ENCODE data around the gene ALPP. TPM values are rescaled to one million over a fixed set of nuclear protein-coding genes. Genes with fewer than 3 reads are reported as not detected.
"Not testable (repeated sequence)": the region's sequence is repeated elsewhere in the genome, so short reads cannot be mapped to it uniquely, and the experiment has no call there.

Gene ALPP
- total and polyA plus RNA-seq, 2 of the 13 experiments (the other 11 are each of a cell fraction or from before 2014, with no cell fraction given) = not detected

GRCh38 chr2:232394431-232394830, 15.9 kb downstream of the ALPP start:
- BruUV-seq (replicated peaks); intact Hi-C loops (cut with micrococcal nuclease; ENCODE audit: unreplicated experiment); H3K4me3 ChIP-seq (replicated peaks in 1 of 3; ENCODE audit: insufficient read depth in 1 of 3, low read depth in 2 of 3, low read length in 3 of 3); DNase-seq (ENCODE audit: low spot score); in situ Hi-C loops (cut with HindIII; ENCODE audit: extremely low pct_ligation_motif_present, low pct_unique_long_range_greater_than_20kb); H2AFZ ChIP-seq (ENCODE audit: low read length); H3K4me1 ChIP-seq (ENCODE audit: insufficient read depth, low read length); H4K20me1 ChIP-seq (ENCODE audit: insufficient read depth, low read length); H3K79me2 ChIP-seq (ENCODE audit: insufficient read depth, low read length); FAIRE-seq; H3K36me3 ChIP-seq (replicated peaks in 1 of 2; ENCODE audit: control insufficient read depth in 1 of 2, insufficient read depth in 2 of 2, low read length in 2 of 2); H3K9ac ChIP-seq (ENCODE audit: insufficient read depth, low read depth, low read length); CTCF ChIA-PET (ENCODE audit: low intra/inter-chr PET ratio, low total read pairs); H3K27ac ChIP-seq (ENCODE audit: extremely low read length, insufficient read depth, low read length); H3K4me2 ChIP-seq (ENCODE audit: low read depth, low read length); POLR2A ChIA-PET; H3K9me3 ChIP-seq (ENCODE audit: low read length); ATAC-seq: not testable (repeated sequence)
- WGBS (ENCODE audit: low lambda C conversion rate) = 40% methylated on average over 7 of the region's 7 CpGs
- TF ChIP-seq EZH2 (conservative IDR thresholded peaks at IDR 0.05; ENCODE audit: low read depth, low read length) = peak; percentile 93
- H3K27me3 ChIP-seq (ENCODE audit: control insufficient read depth in 1 of 2, insufficient read depth in 2 of 2, low read length in 2 of 2) = peaks cover under 1 to 48% of the 10 kb centered on the region in 2 experiments; a peak in 4 of 5 replicates

- ChIA-PET CTCF (ENCODE audit: low intra/inter-chr PET ratio, low total read pairs) (no interaction called here), POLR2A (no interaction called here)
- DNase-seq (ENCODE audit: low spot score) (no peak), ATAC-seq (no peak), FAIRE-seq (no peak)
- H3K9ac ChIP-seq (ENCODE audit: insufficient read depth, low read depth, low read length) = no peak overlapping the region
- no peak overlapping the region for H3K27ac ChIP-seq (ENCODE audit: extremely low read length, insufficient read depth, low read length)
- H4K20me1 ChIP-seq (ENCODE audit: insufficient read depth, low read length) = no peaks in the 10 kb centered on the region
- H3K4me1 ChIP-seq (ENCODE audit: insufficient read depth, low read length) = no peaks in the 10 kb centered on the region
- H3K4me2 ChIP-seq (ENCODE audit: low read depth, low read length) = no peak overlapping the region
- H3K9me3 ChIP-seq (ENCODE audit: low read length) = no peaks in the 10 kb centered on the region
- no TSS peak for BruUV-seq (replicated peaks)
- H3K4me3 ChIP-seq (replicated peaks in 1 of 3; ENCODE audit: insufficient read depth in 1 of 3, low read depth in 2 of 3, low read length in 3 of 3) = no peak overlapping the region
- intact Hi-C loops (cut with micrococcal nuclease; ENCODE audit: unreplicated experiment) (no loop called here), in situ Hi-C loops (cut with HindIII; ENCODE audit: extremely low pct_ligation_motif_present, low pct_unique_long_range_greater_than_20kb) (no loop called here)
- WGBS (ENCODE audit: low lambda C conversion rate) = 42% methylated on average over 1 of the region's 1 CpG
- no peaks in the 10 kb centered on the region for H3K36me3 ChIP-seq (replicated peaks in 1 of 2; ENCODE audit: control insufficient read depth in 1 of 2, insufficient read depth in 2 of 2, low read length in 2 of 2)
- H3K79me2 ChIP-seq (ENCODE audit: insufficient read depth, low read length) = no peaks in the 10 kb centered on the region
- peaks cover 0 to 43% of the 10 kb centered on the region in 2 experiments; a peak in 4 of 5 replicates for H3K27me3 ChIP-seq (ENCODE audit: control insufficient read depth in 1 of 2, insufficient read depth in 2 of 2, low read length in 2 of 2)
- no peak overlapping the region for H2AFZ ChIP-seq (ENCODE audit: low read length)
- TF ChIP-seq ZNF567 (CRISPR knock-in tag; IDR thresholded peaks at IDR 0.05; ENCODE audit: borderline replicate concordance) (no peak), ZNF747 (CRISPR knock-in tag; IDR thresholded peaks at IDR 0.05; ENCODE audit: borderline replicate concordance) (no peak), SMARCE1 (IDR thresholded peaks at IDR 0.05; ENCODE audit: borderline replicate concordance) (no peak), ZFP36L2 (CRISPR knock-in tag; IDR thresholded peaks at IDR 0.05) (no peak), NCOA1 (CRISPR knock-in tag; IDR thresholded peaks at IDR 0.05) (no peak), ZNF772 (CRISPR knock-in tag; IDR thresholded peaks at IDR 0.05) (no peak), HIC2 (CRISPR knock-in tag; IDR thresholded peaks at IDR 0.05; ENCODE audit: low read depth) (no peak), ZNF512 (CRISPR knock-in tag; IDR thresholded peaks at IDR 0.05) (no peak), RFXANK (CRISPR knock-in tag; IDR thresholded peaks at IDR 0.05) (no peak), ZFY (CRISPR knock-in tag; IDR thresholded peaks at IDR 0.05) (no peak), MXI1 (IDR thresholded peaks at IDR 0.05; ENCODE audit: borderline replicate concordance, low read depth, low read length) (no peak), ZNF512B (CRISPR knock-in tag; IDR thresholded peaks at IDR 0.05; ENCODE audit: borderline replicate concordance) (no peak), ZSCAN25 (CRISPR knock-in tag; IDR thresholded peaks at IDR 0.05) (no peak), RFX1 (IDR thresholded peaks at IDR 0.05) (no peak)
Measured at GRCh38 chr2:232395586-232395985, 17.0 kb downstream of the ALPP start.
